DOHH2 (cell line): Measurements from ENCODE around the gene GARNL3.

Experiments
- H3F3A ChIP-seq: fragments of 200-600 bp; sonication (generic), shearing (Covaris generic); 2 replicates; pipeline ENCODE4 v1.6.0; 2016; ENCODE audit warnings: antibody characterized with exemption, mild to moderate bottlenecking; ENCODE audit not compliant: control insufficient read depth, insufficient read depth
- H3K27ac ChIP-seq: fragments of 200-600 bp; sonication (generic); 2 replicates; pipeline ENCODE4 v1.5.1; 2014; ENCODE audit warnings: low read depth, mild to moderate bottlenecking, low read length, moderate library complexity
- H3K27me3 ChIP-seq: fragments of 200-600 bp; sonication (generic); 2 replicates; pipeline ENCODE4 v1.6.1; 2014; ENCODE audit warnings: mild to moderate bottlenecking, low read length, mixed read lengths; ENCODE audit not compliant: control insufficient read depth
- H3K36me3 ChIP-seq: fragments of 200-600 bp; sonication (generic); 2 replicates; pipeline ENCODE4 v1.6.1; 2014; ENCODE audit warnings: mild to moderate bottlenecking, low read length, moderate library complexity, mixed read lengths; ENCODE audit not compliant: control insufficient read depth
- H3K4me1 ChIP-seq: fragments of 200-600 bp; sonication (generic); 2 replicates; pipeline ENCODE4 v1.6.1; 2014; ENCODE audit warnings: mild to moderate bottlenecking, low read length, mixed read lengths; ENCODE audit not compliant: control insufficient read depth
- H3K4me2 ChIP-seq: fragments of 200-600 bp; sonication (generic); 2 replicates; pipeline ENCODE4 v1.6.0; 2014; ENCODE audit warnings: mild to moderate bottlenecking, low read length, moderate library complexity
- H3K4me3 ChIP-seq: fragments of 200-600 bp; sonication (generic); 2 replicates; pipeline ENCODE4 v1.5.1; 2014; ENCODE audit warnings: mild to moderate bottlenecking, low read length, mixed read lengths
- H3K79me2 ChIP-seq: fragments of 200-600 bp; sonication (generic); 2 replicates; pipeline ENCODE4 v1.6.1; 2014; ENCODE audit warnings: mild to moderate bottlenecking, low read length, mixed read lengths; ENCODE audit not compliant: control insufficient read depth
- H3K9me2 ChIP-seq: fragments of 200-600 bp; sonication (generic); replicated peaks from 2 replicates; pipeline ENCODE4 v1.6.1; 2014; ENCODE audit warnings: mild to moderate bottlenecking, low read length, mixed read lengths; ENCODE audit not compliant: control insufficient read depth
- H3K9me3 ChIP-seq: fragments of 200-600 bp; sonication (generic); 2 replicates; pipeline ENCODE4 v1.6.1; 2014; ENCODE audit warnings: antibody characterized with exemption, low read length, mixed read lengths; ENCODE audit not compliant: control insufficient read depth, insufficient read depth
- H4K20me1 ChIP-seq: fragments of 200-600 bp; sonication (generic); 2 replicates; pipeline ENCODE4 v1.6.0; 2014; ENCODE audit warnings: low read depth, mild to moderate bottlenecking, antibody characterized with exemption, low read length, moderate library complexity; ENCODE audit not compliant: control insufficient read depth, insufficient read depth
- CTCF ChIP-seq: fragments of 200-600 bp; sonication (generic); IDR thresholded peaks from one replicate; pipeline ENCODE4 v1.5.1; 2014; ENCODE audit warnings: antibody characterized with exemption, mild to moderate bottlenecking, low read depth, low read length; ENCODE audit not compliant: poor library complexity, severe bottlenecking
- EZH2phosphoT487 ChIP-seq: fragments of 200-600 bp; sonication (generic); IDR thresholded peaks from 2 replicates; pipeline ENCODE4 v1.6.1; 2017; ENCODE audit warnings: borderline replicate concordance, mild to moderate bottlenecking, antibody characterized with exemption, low read length, moderate library complexity, mixed read lengths

The GARNL3 gene

GRCh38 chr9:127277770-127278169, 13.2 kb downstream of the GARNL3 start:
- TF ChIP-seq EZH2phosphoT487 (no peak), CTCF (no peak)
- H3K27me3 ChIP-seq = no peaks in the 10 kb centered on the region
- H3K9me2 ChIP-seq = no peaks in the 10 kb centered on the region
- H3K36me3 ChIP-seq = no peaks in the 10 kb centered on the region
- peak overlapping the region; percentile 20; the same call in 1 of the 2 replicates for H3K4me2 ChIP-seq
- no peaks in the 10 kb centered on the region for H3K79me2 ChIP-seq
- H3K4me3 ChIP-seq = no peak overlapping the region
- H3K9me3 ChIP-seq = peaks cover 3% of the 10 kb centered on the region; the same call in 1 of the 2 replicates
- peaks cover 36% of the 10 kb centered on the region for H3K4me1 ChIP-seq
- no peaks in the 10 kb centered on the region for H3F3A ChIP-seq
- H3K27ac ChIP-seq = no peak overlapping the region
- no peaks in the 10 kb centered on the region for H4K20me1 ChIP-seq

- Histone ChIP-seq H3K9me3 (peaks cover 3% of the 10 kb centered on the region; the same call in 1 of the 2 replicates), H3K79me2 (no peaks in the 10 kb centered on the region), H3F3A (no peaks in the 10 kb centered on the region), H3K27ac (no peak overlapping the region), H4K20me1 (no peaks in the 10 kb centered on the region), H3K9me2 (no peaks in the 10 kb centered on the region), H3K4me2 (no peak overlapping the region), H3K4me1 (peaks cover 36% of the 10 kb centered on the region), H3K4me3 (no peak overlapping the region), H3K36me3 (no peaks in the 10 kb centered on the region), H3K27me3 (no peaks in the 10 kb centered on the region)
- TF ChIP-seq CTCF (no peak), EZH2phosphoT487 (no peak)
Measured at GRCh38 chr9:127278372-127278771, 13.8 kb downstream of the GARNL3 start.

GRCh38 chr9:127279717-127280285, 15.2 kb downstream of the GARNL3 start:
- no peak overlapping the region for H3K27ac ChIP-seq
- H3F3A ChIP-seq = no peaks in the 10 kb centered on the region
- H4K20me1 ChIP-seq = no peaks in the 10 kb centered on the region
- H3K4me3 ChIP-seq = peak overlapping the region; percentile 12
- H3K79me2 ChIP-seq = no peaks in the 10 kb centered on the region
- peak overlapping the region; percentile 45 for H3K4me2 ChIP-seq
- no peaks in the 10 kb centered on the region for H3K9me2 ChIP-seq
- TF ChIP-seq EZH2phosphoT487 (no peak), CTCF (no peak)
- no peaks in the 10 kb centered on the region for H3K27me3 ChIP-seq
- peaks cover 36% of the 10 kb centered on the region for H3K4me1 ChIP-seq
- peaks cover 3% of the 10 kb centered on the region; the same call in 1 of the 2 replicates for H3K9me3 ChIP-seq
- no peaks in the 10 kb centered on the region for H3K36me3 ChIP-seq
